Mesendoderm (in vitro differentiated cells): ENCODE measurements around the gene BARD1.

Source experiments
- DNase-seq: peaks from one replicate; pipeline ENCODE4 v3.0.0; 2013
- H2AK5ac ChIP-seq: 2 replicates; pipeline ENCODE4 v1.6.1; 2013; ENCODE audit warnings: low read length, inconsistent platforms
- H2BK120ac ChIP-seq: 2 replicates; pipeline ENCODE4 v1.6.1; 2013; ENCODE audit warnings: low read depth, mild to moderate bottlenecking, low read length, moderate library complexity, mixed read lengths
- H2BK15ac ChIP-seq: replicated peaks from 2 replicates; pipeline ENCODE4 v1.6.1; 2013; ENCODE audit warnings: low read depth, mild to moderate bottlenecking, moderate library complexity
- H2BK5ac ChIP-seq: 2 replicates; pipeline ENCODE4 v1.6.1; 2013; ENCODE audit warnings: low read length, inconsistent platforms
- H3K18ac ChIP-seq: 2 replicates; pipeline ENCODE4 v1.6.1; 2013; ENCODE audit warnings: mild to moderate bottlenecking, low read length, mixed read lengths
- H3K23ac ChIP-seq: one replicate; pipeline ENCODE4 v1.6.1; 2013; ENCODE audit warnings: low read length
- H3K27ac ChIP-seq: 2 replicates; pipeline ENCODE4 v1.5.1; 2013; ENCODE audit warnings: low read depth, mild to moderate bottlenecking, inconsistent platforms, low read length, moderate library complexity
- H3K27me3 ChIP-seq: 2 replicates; pipeline ENCODE4 v1.6.1; 2013; ENCODE audit warnings: low read length, control low read depth, mild to moderate bottlenecking, inconsistent platforms; ENCODE audit not compliant: insufficient read depth, poor library complexity
- H3K36me3 ChIP-seq: 2 replicates; pipeline ENCODE4 v1.6.1; 2013; ENCODE audit warnings: low read length, inconsistent platforms; ENCODE audit not compliant: control insufficient read depth, insufficient read depth
- H3K4ac ChIP-seq: one replicate; pipeline ENCODE4 v1.6.1; 2013; ENCODE audit warnings: low read depth, mild to moderate bottlenecking, low read length, moderate library complexity
- H3K4me1 ChIP-seq: 2 replicates; pipeline ENCODE4 v1.6.1; 2013; ENCODE audit warnings: low read depth, low read length, inconsistent platforms; ENCODE audit not compliant: control insufficient read depth
- H3K4me2 ChIP-seq: 2 replicates; pipeline ENCODE4 v1.6.1; 2013; ENCODE audit warnings: low read length
- H3K4me3 ChIP-seq: 2 replicates; pipeline ENCODE4 v1.5.1; 2013; ENCODE audit warnings: mild to moderate bottlenecking, low read length
- H3K56ac ChIP-seq: one replicate; pipeline ENCODE4 v1.6.1; 2013; ENCODE audit warnings: low read length
- H3K79me1 ChIP-seq: 2 replicates; pipeline ENCODE4 v1.6.1; 2013; ENCODE audit warnings: low read length, inconsistent platforms
- H3K79me2 ChIP-seq: 2 replicates; pipeline ENCODE4 v1.6.1; 2013; ENCODE audit warnings: mild to moderate bottlenecking, low read length; ENCODE audit not compliant: control insufficient read depth, insufficient read depth
- H3K9ac ChIP-seq: 2 replicates; pipeline ENCODE4 v1.6.1; 2013; ENCODE audit warnings: low read length, inconsistent platforms
- H4K5ac ChIP-seq: one replicate; pipeline ENCODE4 v1.6.1; 2013; ENCODE audit warnings: low read length
- H4K8ac ChIP-seq: one replicate; pipeline ENCODE4 v1.6.1; 2013; ENCODE audit warnings: low read depth, mild to moderate bottlenecking, control low read depth, low read length, moderate library complexity
- WGBS: extraction: QIAGEN DNeasy Blood & Tissue Kit; methylation state at CpG from one replicate; pipeline ENCODE4 v1.1.7; 2013; ENCODE audit warnings: low lambda C conversion rate, missing lambda C conversion rate; ENCODE audit not compliant: insufficient coverage; ENCODE audit errors: extremely low coverage; 5-methylcytosine and 5-hydroxymethylcytosine counted together

Gene BARD1

GRCh38 chr2:214836568-214836967 lies 27.1 kb upstream of the BARD1 start:
- Histone ChIP-seq H3K4me2 (no peak overlapping the region), H4K8ac (no peak overlapping the region), H3K79me1 (no peaks in the 10 kb centered on the region), H2AK5ac (no peak overlapping the region), H3K56ac (no peak overlapping the region), H3K36me3 (no peaks in the 10 kb centered on the region), H3K9ac (no peak overlapping the region), H3K18ac (no peak overlapping the region), H3K27me3 (no peaks in the 10 kb centered on the region), H3K79me2 (no peaks in the 10 kb centered on the region), H3K27ac (no peak overlapping the region), H3K4me1 (no peaks in the 10 kb centered on the region), H3K23ac (no peak overlapping the region), H2BK120ac (no peak overlapping the region), H3K4me3 (no peak overlapping the region), H3K4ac (no peak overlapping the region), H2BK15ac (no peak overlapping the region), H2BK5ac (no peak overlapping the region), H4K5ac (no peak overlapping the region)
- DNase-seq, result no peak

- Histone ChIP-seq H3K4me1 (no peaks in the 10 kb centered on the region), H2BK5ac (no peak overlapping the region), H3K18ac (peak overlapping the region; percentile 39), H4K5ac (no peak overlapping the region), H2AK5ac (no peak overlapping the region), H3K36me3 (no peaks in the 10 kb centered on the region), H3K79me2 (no peaks in the 10 kb centered on the region), H4K8ac (no peak overlapping the region), H3K56ac (no peak overlapping the region), H3K4me3 (no peak overlapping the region), H2BK120ac (no peak overlapping the region), H3K23ac (no peak overlapping the region), H3K79me1 (no peaks in the 10 kb centered on the region), H3K4me2 (no peak overlapping the region), H2BK15ac (no peak overlapping the region), H3K9ac (no peak overlapping the region), H3K4ac (no peak overlapping the region), H3K27ac (no peak overlapping the region), H3K27me3 (no peaks in the 10 kb centered on the region)
- DNase-seq, result peak; percentile 67
- WGBS, result no CpG with 5 or more reads among the region's 5 CpGs
These were observed 21.4 kb upstream of the BARD1 start for GRCh38 chr2:214830794-214831346.

- H2BK120ac ChIP-seq, result no peak overlapping the region
- no peak overlapping the region for H3K4me2 ChIP-seq
- no peaks in the 10 kb centered on the region for H3K36me3 ChIP-seq
- no peak overlapping the region for H2AK5ac ChIP-seq
- no CpG with 5 or more reads among the region's 1 CpG for WGBS
- H3K23ac ChIP-seq, result no peak overlapping the region
- no peaks in the 10 kb centered on the region for H3K79me1 ChIP-seq
- no peak for DNase-seq
- H3K4me1 ChIP-seq, result peaks cover 1% of the 10 kb centered on the region
- no peak overlapping the region for H3K18ac ChIP-seq
- H2BK15ac ChIP-seq, result no peak overlapping the region
- H4K8ac ChIP-seq, result no peak overlapping the region
- H3K27ac ChIP-seq, result no peak overlapping the region
- no peaks in the 10 kb centered on the region for H3K79me2 ChIP-seq
- H3K56ac ChIP-seq, result no peak overlapping the region
- H4K5ac ChIP-seq, result no peak overlapping the region
- no peak overlapping the region for H3K4me3 ChIP-seq
- H3K27me3 ChIP-seq, result no peaks in the 10 kb centered on the region
- H3K9ac ChIP-seq, result no peak overlapping the region
- no peak overlapping the region for H3K4ac ChIP-seq
- H2BK5ac ChIP-seq, result no peak overlapping the region
These were observed 6.6 kb upstream of the BARD1 start for GRCh38 chr2:214816008-214816533.

GRCh38 chr2:214810671-214811070 lies 1.2 kb upstream of the BARD1 start:
- Histone ChIP-seq H4K5ac (no peak overlapping the region), H2BK15ac (no peak overlapping the region), H3K4ac (no peak overlapping the region), H2BK5ac (no peak overlapping the region), H4K8ac (no peak overlapping the region), H3K79me2 (peaks cover 20% of the 10 kb centered on the region), H3K4me1 (peaks cover 4% of the 10 kb centered on the region), H3K79me1 (peaks cover 2% of the 10 kb centered on the region), H3K18ac (no peak overlapping the region), H3K36me3 (no peaks in the 10 kb centered on the region), H3K9ac (peak overlapping the region; percentile 20), H3K27me3 (no peaks in the 10 kb centered on the region), H3K27ac (no peak overlapping the region), H3K23ac (no peak overlapping the region), H3K4me2 (peak overlapping the region; percentile 13), H2AK5ac (no peak overlapping the region), H2BK120ac (no peak overlapping the region), H3K4me3 (no peak overlapping the region), H3K56ac (peak overlapping the region; percentile 34)
- no CpG with 5 or more reads among the region's 14 CpGs for WGBS
- DNase-seq, result no peak

GRCh38 chr2:214809751-214810564 lies 475 bp upstream of the BARD1 start:
- Histone ChIP-seq H3K36me3 (no peaks in the 10 kb centered on the region), H3K79me2 (peaks cover 25% of the 10 kb centered on the region), H3K4me1 (peaks cover 4% of the 10 kb centered on the region), H2BK15ac (no peak overlapping the region), H4K8ac (peak overlapping the region; percentile 58), H3K18ac (no peak overlapping the region), H3K56ac (peak overlapping the region; percentile 78), H3K79me1 (peaks cover 2% of the 10 kb centered on the region), H3K27ac (no peak overlapping the region), H4K5ac (no peak overlapping the region), H3K27me3 (no peaks in the 10 kb centered on the region), H2AK5ac (no peak overlapping the region), H3K23ac (no peak overlapping the region), H2BK120ac (no peak overlapping the region), H3K4me2 (peak overlapping the region; percentile 46), H3K4ac (no peak overlapping the region), H3K9ac (peak overlapping the region; percentile 66), H2BK5ac (no peak overlapping the region), H3K4me3 (peak overlapping the region; percentile 36)
- peak; percentile 99 for DNase-seq
- no CpG with 5 or more reads among the region's 63 CpGs for WGBS
